Esophagus squamous epithelium (tissue), 4 donors: ENCODE results near the gene MYO3B.

ENCODE experiments used
- POLR2A ChIP-seq, 4 donors: fragments of 450-650 bp; IDR thresholded peaks; one replicate each; pipeline ENCODE4 v1.6.1; 2017; ENCODE audit warnings: antibody characterized with exemption in 4 of 4, mild to moderate bottlenecking in 4 of 4, moderate library complexity in 3 of 4
- TF ChIP-seq, protein P1 (sequence below), 6 experiments: fragments of 450-650 bp in 4 of 6; fragments of 200-600 bp in 2 of 6; sonication (generic) in 2 of 6; IDR thresholded peaks; one replicate each; pipeline ENCODE4 v1.5.1; 2016 to 2019; ENCODE audit warnings: antibody characterized with exemption in 6 of 6, mild to moderate bottlenecking in 4 of 6, moderate library complexity in 4 of 6

DNA sequence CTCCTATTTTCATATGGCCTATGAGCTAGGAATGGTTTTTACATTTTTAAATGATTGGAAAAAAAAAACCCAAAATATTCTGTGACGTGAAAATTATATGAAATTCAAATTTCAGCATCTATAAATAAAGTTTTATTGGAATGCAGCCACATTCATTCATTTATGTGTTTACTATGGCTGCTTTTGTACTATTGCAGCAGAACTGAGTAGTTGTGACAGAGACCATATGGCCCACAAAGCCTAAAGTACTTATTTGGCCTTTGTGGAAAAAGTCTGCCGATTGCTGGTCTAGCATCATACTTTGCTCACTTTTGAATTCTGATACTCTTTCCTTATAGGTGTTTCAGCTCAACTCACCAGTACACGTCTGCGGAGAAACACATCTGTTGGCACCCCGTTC is 39.0 kb downstream of the MYO3B start:
- TF ChIP-seq POLR2A (IDR thresholded peaks at IDR 0.05), result no peak
- TF ChIP-seq, protein P1, sequence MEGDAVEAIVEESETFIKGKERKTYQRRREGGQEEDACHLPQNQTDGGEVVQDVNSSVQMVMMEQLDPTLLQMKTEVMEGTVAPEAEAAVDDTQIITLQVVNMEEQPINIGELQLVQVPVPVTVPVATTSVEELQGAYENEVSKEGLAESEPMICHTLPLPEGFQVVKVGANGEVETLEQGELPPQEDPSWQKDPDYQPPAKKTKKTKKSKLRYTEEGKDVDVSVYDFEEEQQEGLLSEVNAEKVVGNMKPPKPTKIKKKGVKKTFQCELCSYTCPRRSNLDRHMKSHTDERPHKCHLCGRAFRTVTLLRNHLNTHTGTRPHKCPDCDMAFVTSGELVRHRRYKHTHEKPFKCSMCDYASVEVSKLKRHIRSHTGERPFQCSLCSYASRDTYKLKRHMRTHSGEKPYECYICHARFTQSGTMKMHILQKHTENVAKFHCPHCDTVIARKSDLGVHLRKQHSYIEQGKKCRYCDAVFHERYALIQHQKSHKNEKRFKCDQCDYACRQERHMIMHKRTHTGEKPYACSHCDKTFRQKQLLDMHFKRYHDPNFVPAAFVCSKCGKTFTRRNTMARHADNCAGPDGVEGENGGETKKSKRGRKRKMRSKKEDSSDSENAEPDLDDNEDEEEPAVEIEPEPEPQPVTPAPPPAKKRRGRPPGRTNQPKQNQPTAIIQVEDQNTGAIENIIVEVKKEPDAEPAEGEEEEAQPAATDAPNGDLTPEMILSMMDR (IDR thresholded peaks at IDR 0.05), result no peak
